HEK293 (cell line): Measurements from ENCODE around the gene KRTAP12-1.

Source experiments
- HOXA7 ChIP-seq: sonication (generic); formaldehyde crosslinking; IDR thresholded peaks from 2 replicates; pipeline ENCODE4 v1.8.1; 2022; ENCODE audit warnings: missing genetic modification reagents, borderline replicate concordance
- PRDM1 ChIP-seq: fragments of 450-650 bp; formaldehyde crosslinking; IDR thresholded peaks from 2 replicates; pipeline ENCODE4; 2016; ENCODE audit warnings: missing biosample characterization, missing genetic modification characterization
- REPIN1 ChIP-seq: fragments of 450-650 bp; formaldehyde crosslinking; IDR thresholded peaks from 2 replicates; pipeline ENCODE4 v1.5.1; 2017; ENCODE audit warnings: missing biosample characterization, missing genetic modification characterization, low read depth
- ZBTB20 ChIP-seq: fragments of 450-650 bp; formaldehyde crosslinking; IDR thresholded peaks from 2 replicates; pipeline ENCODE4 v1.5.1; 2016; ENCODE audit warnings: missing biosample characterization, missing genetic modification characterization
- ZEB2 ChIP-seq: fragments of 450-650 bp; formaldehyde crosslinking; IDR thresholded peaks from 2 replicates; pipeline ENCODE4 v1.5.1; 2016; ENCODE audit warnings: missing biosample characterization, missing genetic modification characterization
- ZNF266 ChIP-seq: fragments of 450-650 bp; formaldehyde crosslinking; IDR thresholded peaks from 2 replicates; pipeline ENCODE4 v1.5.1; 2016; ENCODE audit warnings: missing biosample characterization, missing genetic modification characterization, low read depth
- ZNF311 ChIP-seq: fragments of 450-650 bp; formaldehyde crosslinking; IDR thresholded peaks from 2 replicates; pipeline ENCODE4 v1.5.1; 2017; ENCODE audit warnings: missing biosample characterization, missing genetic modification characterization, borderline replicate concordance
- ZNF324 ChIP-seq: fragments of 450-650 bp; formaldehyde crosslinking; IDR thresholded peaks from 2 replicates; pipeline ENCODE4 v1.5.1; 2016; ENCODE audit warnings: missing biosample characterization, missing genetic modification characterization
- ZNF335 ChIP-seq: fragments of 450-650 bp; formaldehyde crosslinking; conservative IDR thresholded peaks from 2 replicates; pipeline ENCODE4 v1.5.1; 2016; ENCODE audit warnings: missing biosample characterization, missing genetic modification characterization
- TF ChIP-seq, protein P1 (sequence below): fragments of 450-650 bp; formaldehyde crosslinking; IDR thresholded peaks from 2 replicates; pipeline ENCODE4 v1.5.1; 2016; ENCODE audit warnings: missing biosample characterization, missing genetic modification characterization

DNA sequence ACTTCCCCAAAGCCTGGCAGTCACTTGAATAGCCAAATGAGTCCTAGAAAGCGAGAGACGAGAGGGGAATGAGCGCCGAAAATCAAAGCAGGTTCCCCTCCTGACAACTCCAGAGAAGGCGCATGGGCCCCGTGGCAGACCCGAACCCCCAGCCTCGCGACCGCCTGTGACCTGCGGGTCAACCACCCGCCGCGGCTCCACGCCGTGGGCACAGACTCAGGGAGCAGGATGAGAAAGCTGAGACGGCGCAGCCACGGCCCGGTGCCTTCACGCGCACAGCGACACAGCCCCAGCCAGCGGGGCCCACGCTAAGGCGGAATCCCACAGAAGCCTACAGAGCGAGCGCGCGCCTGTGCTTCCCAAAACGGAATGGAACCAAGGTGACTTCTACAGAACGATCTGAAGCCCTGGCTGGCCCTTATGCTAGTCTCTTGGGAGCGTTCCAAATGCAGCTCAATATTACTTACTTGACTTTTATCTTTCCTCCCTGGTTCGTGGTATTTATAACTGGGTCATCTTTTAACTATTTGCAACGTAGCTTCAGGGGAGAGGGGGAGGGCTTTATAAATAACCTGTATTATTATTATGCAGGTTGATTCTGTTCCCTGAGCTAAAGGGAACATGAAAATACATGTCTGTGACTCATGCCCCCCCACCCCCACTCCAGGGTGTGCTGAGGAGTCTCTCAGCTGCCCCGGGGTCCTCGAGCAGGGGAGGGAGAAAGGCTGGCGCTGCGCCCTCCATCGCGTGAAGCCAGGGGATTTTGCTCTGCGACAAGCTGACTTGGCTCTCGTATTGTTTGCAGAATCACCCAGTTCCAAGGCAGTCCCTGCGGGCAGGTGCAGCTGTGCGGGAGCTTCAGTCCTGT lies 27.7 kb upstream of the KRTAP12-1 start:
- TF ChIP-seq HOXA7 (no peak), ZNF335 (tag by site-specific recombination) (no peak), ZNF266 (tag by site-specific recombination) (no peak), ZNF324 (tag by site-specific recombination) (no peak), ZNF311 (tag by site-specific recombination) (no peak), PRDM1 (no peak), REPIN1 (no peak), ZEB2 (no peak), ZBTB20 (tag by site-specific recombination) (no peak)
- TF ChIP-seq, protein P1, sequence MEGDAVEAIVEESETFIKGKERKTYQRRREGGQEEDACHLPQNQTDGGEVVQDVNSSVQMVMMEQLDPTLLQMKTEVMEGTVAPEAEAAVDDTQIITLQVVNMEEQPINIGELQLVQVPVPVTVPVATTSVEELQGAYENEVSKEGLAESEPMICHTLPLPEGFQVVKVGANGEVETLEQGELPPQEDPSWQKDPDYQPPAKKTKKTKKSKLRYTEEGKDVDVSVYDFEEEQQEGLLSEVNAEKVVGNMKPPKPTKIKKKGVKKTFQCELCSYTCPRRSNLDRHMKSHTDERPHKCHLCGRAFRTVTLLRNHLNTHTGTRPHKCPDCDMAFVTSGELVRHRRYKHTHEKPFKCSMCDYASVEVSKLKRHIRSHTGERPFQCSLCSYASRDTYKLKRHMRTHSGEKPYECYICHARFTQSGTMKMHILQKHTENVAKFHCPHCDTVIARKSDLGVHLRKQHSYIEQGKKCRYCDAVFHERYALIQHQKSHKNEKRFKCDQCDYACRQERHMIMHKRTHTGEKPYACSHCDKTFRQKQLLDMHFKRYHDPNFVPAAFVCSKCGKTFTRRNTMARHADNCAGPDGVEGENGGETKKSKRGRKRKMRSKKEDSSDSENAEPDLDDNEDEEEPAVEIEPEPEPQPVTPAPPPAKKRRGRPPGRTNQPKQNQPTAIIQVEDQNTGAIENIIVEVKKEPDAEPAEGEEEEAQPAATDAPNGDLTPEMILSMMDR (tag by site-specific recombination) = no peak
